GM19397 (cell line): ENCODE results near the gene LSM10.

Source experiments
- ATAC-seq: cut with Tn5 transposase; IDR thresholded peaks from one replicate; pipeline ENCODE4 v1.9.1; 2021; ENCODE audit warnings: mild to moderate bottlenecking, moderate library complexity; ENCODE audit not compliant: unreplicated experiment

LSM10 gene

GRCh38 chr1:36397378-36398230 lies at the start of gene LSM10:
Gene LSM10 (minus strand): TSS chr1:36397908. CDS start chr1:36394129, 3,779 bp downstream.
- peak; percentile 85 for ATAC-seq

GRCh38 chr1:36447450-36447849 lies 49.7 kb upstream of the LSM10 start:
- ATAC-seq: no peak

GRCh38 chr1:36446746-36447145 lies 49.0 kb upstream of the LSM10 start:
- ATAC-seq: no peak

DNA sequence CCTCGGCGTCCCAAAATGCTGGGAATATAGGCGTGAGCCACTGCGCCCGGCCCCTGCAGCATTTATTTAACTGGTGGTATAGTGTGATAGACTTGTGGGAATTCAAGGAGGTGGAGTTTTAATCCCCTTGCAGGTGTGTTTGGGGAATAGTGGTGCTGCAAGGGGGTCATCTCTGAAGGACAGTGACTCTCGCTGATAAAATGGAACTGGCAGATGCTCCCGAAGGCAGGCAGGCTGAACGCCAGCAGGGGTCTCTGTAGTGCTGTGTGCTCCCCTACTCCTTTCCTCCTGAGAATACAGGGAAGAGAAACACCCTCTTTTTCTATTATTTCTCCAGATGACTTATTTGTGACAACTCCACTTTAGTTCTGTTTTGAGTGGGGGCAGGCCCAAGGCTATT lies 48.6 kb upstream of the LSM10 start:
- ATAC-seq: no peak

DNA sequence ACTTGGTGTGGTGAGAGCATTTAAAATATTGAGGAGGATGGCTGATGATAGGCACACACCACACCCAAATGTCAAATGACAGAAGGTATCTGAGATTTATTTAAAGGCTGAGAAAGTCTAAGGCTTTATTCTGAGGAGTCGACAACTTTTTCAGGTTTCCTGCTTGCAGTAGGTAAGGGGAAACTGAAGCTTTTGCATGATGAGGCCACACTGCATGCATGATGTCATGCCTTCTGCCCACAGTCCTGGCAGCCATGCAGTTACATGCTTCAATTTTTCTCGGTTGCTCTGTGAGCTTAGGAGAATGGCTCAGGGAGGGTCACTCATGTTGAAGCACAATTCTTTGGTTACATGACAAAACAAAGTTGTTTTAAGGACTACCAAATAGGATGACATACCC lies 45.6 kb upstream of the LSM10 start:
- no peak for ATAC-seq

- no peak for ATAC-seq
Measured at GRCh38 chr1:36442337-36442736, 44.6 kb upstream of the LSM10 start.

DNA sequence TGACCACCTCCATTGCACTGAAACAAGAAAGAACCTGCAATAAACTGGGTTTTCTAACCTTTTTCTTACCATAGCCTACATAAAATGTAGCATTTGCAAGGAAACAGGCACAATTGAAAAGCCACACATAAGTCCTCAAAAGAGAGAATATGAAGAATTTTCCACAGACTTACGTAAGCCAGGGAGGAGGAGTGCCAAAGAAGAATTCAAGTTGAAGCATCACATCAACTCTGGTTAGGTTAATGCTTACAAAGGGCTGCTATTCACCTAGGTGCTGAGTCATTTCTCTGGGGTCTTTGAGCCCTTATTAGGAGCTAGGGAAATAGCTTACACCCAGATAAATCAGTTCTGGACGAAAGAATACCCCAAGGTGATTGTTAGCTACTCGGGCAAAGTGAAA lies 42.9 kb upstream of the LSM10 start:
- no peak for ATAC-seq

DNA sequence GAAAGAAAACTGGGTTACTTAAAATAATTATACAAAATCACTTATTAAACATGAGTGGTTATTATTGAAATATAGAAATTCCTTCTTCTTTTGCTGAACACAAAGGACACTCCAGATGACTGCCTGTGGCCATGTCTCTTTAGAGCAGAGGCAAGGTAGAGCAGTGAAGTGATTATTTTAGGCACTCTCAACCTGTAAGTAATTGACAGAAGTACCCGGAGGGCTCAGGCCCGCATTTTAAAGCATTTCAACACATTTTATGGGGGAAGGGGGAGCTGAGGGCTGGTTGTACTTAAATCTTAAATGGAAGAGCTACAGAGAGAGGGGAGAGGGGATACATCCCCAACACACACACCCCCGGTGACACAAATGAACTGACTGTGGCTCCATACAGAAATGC lies 42.3 kb upstream of the LSM10 start:
- no peak for ATAC-seq

GRCh38 chr1:36438715-36439114 lies 41.0 kb upstream of the LSM10 start:
- ATAC-seq: no peak

DNA sequence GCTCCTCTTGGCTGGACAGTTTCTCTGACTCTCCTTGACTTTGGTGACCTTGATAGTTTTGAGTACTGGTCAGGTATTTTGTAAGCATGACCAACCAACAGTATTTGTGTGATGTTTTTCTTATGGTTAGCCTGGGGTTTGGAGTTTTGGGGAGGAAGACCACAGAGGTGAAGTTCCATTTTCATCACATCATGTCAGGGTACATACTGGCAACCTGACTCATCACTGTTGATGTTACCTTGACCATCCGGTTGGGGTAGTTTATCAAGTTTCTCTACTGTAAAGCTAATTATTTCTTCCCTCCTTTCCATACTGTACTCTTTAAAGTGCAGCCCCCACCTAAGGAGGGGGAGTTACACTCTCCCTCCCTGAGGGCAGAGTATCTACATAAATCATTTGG lies 39.1 kb upstream of the LSM10 start:
- no peak for ATAC-seq

DNA sequence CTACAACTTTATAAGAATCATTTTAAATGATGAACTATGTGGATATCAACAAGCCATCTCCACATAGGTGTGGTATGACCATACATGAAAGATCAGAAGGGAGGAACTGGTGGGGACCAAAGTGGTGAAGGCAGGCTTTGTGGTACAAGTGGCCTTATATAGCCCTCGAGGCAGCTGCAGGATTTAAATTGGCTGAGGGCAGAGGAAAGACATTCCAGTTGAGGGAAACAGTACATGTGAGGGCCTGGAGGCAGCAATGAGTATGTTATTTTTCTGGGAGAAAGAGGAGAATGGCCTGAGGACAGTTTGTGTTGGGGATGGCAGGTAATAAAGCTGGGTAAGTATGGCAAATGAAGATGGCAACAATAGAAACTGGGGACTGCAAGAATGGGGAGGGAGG lies 35.4 kb upstream of the LSM10 start:
- ATAC-seq: no peak

DNA sequence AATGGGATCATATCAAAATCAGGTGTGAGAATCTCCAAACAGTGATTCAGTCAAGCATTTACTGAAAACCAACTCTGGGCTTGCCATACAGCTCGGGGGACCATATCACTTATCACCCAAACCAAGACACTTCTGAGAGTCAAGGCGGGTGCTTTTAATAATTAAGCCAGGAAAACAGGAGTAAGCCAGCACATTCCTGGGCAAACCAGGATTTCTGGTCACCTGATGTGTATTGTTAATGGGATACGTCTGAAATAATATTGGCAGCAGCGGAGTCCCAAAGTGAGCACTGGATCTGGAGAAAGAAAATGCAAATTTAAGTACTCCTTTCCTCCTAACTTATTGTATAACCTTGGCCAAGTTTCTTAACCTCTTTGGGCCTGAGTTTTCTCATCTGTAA lies 34.9 kb upstream of the LSM10 start:
- ATAC-seq: no peak

DNA sequence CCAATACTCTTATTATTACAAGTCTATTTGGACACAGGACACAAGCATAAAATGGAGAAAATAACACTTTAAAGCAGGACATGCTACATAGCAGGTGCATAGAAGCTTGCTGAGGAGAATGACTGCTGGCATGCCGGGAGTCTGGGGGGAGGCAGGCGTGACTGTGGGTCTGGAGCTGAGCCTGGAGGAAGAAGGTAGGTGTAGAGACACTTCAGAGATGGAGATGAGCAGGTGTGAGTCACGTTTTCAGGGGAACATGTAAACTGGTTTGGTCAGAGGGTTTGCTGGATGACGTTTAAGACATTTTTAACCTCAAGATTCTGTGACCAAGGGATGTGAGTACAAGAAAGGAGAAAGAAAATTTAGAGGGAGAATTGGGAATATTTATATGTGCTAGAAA lies 28.1 kb upstream of the LSM10 start:
- ATAC-seq: no peak

DNA sequence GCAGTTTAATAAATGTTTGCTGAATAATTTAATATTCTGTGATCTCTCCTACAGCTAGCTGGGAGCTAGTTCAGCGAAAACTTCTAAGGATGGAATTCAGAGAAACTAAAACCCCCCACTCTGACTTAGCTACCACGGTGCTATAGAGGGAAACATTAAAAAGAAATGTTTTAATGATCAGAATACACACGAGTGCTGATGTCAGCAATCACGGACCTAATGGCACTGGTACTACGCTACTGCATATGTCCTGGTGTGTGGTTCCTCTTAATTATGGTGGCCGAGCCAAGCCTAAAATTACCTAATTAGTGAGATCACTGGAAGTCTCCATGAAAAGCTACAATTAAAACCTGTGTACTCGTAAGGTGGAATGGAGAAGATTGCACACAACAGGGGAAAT lies 23.9 kb upstream of the LSM10 start:
- ATAC-seq: no peak

GRCh38 chr1:36420836-36421317 lies 23.2 kb upstream of the LSM10 start:
- ATAC-seq: peak; percentile 76

DNA sequence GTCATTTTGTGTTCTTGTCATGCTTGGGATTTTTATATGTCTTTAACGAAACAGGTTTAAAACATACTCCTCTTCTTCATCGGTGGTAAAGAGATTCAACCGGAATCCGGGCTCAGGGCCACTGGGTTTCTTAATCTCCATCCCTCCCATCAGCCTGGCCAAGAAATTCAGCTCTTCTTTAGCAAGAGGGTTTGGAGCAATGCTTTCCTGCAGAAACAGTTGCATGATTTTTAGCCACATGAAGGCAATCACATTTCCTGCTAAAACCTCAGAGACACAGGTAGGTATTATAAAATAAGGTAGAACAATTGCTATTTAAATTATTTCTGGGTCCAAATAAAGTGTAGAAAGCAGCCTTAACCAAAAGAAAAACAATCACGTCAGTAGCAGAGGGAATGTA lies 22.7 kb upstream of the LSM10 start:
- ATAC-seq: no peak

- ATAC-seq: no peak
Measured at GRCh38 chr1:36419569-36419968, 21.9 kb upstream of the LSM10 start.

DNA sequence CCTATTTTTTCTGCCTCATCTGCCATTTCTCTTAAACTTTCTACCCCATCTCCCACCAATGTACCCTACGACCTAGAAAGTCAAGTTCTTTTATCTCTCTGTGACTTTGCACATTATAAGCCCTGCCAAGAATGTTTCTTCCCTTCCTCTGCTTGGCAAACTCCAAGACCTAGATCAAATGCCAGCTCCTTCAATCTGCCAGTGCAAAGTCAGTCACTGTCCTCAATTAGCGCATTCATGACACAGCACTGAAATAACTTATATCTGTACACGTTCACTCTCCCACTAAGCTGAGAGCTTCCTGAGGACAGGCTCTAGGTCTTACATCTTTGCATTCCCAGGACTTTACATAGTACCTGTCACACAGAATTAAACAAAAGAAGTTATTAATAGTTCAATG lies 21.4 kb upstream of the LSM10 start:
- ATAC-seq: no peak

GRCh38 chr1:36417931-36418330 lies 20.2 kb upstream of the LSM10 start:
- no peak for ATAC-seq

DNA sequence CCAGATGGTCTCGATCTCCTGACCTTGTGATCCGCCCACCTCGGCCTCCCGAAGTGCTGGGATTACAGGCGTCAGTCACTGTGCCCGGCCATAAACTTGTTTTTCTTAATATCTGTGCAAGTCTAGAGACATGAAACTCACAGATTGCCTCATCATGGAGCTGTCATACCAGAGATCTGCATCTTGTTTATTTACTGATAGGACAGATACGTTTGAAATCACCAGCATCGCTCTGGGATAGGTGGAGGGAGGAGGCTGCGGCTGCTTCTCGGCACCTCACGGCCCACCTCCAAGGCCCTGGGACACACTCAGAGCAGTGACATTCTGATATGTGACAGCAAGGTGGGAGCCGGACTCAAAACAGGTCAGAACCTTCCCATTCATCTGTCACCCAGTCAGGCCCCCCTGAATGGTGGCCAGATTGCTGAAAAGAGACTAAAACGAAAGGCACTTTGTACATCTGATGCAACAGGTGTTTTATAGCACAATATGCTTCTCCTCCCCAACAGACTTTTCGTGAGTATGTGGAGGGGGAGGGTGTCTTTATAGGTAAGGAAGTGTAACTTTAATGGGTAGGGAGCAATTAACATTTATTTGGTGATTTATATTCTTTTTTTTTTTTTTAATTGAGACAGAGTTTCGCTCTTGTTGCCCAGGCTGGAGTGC lies 18.1 kb upstream of the LSM10 start:
- ATAC-seq: no peak

DNA sequence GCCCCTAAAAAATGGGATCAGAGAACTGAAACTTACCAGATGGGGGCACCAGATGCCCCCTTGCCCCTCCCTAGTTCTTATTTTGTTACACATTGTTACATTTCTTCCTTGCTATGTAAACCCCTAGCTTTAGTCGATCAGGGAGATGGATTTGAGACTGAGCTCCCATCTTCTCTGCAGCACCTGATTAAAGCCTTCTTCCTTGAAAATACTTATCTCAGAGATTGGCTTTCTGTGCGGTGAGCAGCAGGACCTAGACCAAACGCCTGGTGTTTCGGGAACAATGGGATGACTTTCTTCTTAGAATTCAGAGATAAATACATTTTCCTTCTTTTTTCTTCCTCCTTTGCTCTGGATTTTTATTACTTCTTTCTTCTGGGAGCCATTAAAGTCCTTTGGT lies 16.7 kb upstream of the LSM10 start:
- no peak for ATAC-seq
